Measurements from ENCODE around the gene LGALS3BP. TPM values are rescaled to one million over a fixed set of nuclear protein-coding genes. Genes with fewer than 3 reads are reported as not detected.

LGALS3BP gene
- total and polyA plus RNA-seq, 2 experiments from 2014 or later: 15.1 to 36.5 TPM

- H3K9me2 ChIP-seq (ENCODE audit: insufficient read depth): no peaks in the 10 kb centered on the region
- H2AFZ ChIP-seq: no peak overlapping the region
- H3K4me3 ChIP-seq: no peak overlapping the region
- no peaks in the 10 kb centered on the region for H3K4me1 ChIP-seq (ENCODE audit: insufficient read depth)
- Mint-ChIP-seq H3K27ac (no peak overlapping the region), H3K27me3 (ENCODE audit: insufficient read depth, low read depth, poor library complexity) (no peaks in the 10 kb centered on the region), H3K4me1 (peaks cover 8% of the 10 kb centered on the region), H3K9me3 (no peaks in the 10 kb centered on the region), H3K36me3 (ENCODE audit: low read depth) (no peaks in the 10 kb centered on the region), H3K4me3 (no peak overlapping the region)
- no peak overlapping the region for H3K4me2 ChIP-seq
- H3K27me3 ChIP-seq (ENCODE audit: insufficient read depth): no peaks in the 10 kb centered on the region
- no peaks in the 10 kb centered on the region for H3F3A ChIP-seq (replicated peaks; ENCODE audit: low read depth)
- no peak overlapping the region for H3K27ac ChIP-seq (ENCODE audit: low read depth)
- ATAC-seq: no peak
- H3K36me3 ChIP-seq (ENCODE audit: insufficient read depth): no peaks in the 10 kb centered on the region
- no peak for DNase-seq (ENCODE audit: low spot score)
- TF ChIP-seq CREB1 (CRISPR knock-in tag; IDR thresholded peaks at IDR 0.05; ENCODE audit: low read depth): no peak
- no peak for TF ChIP-seq EZH2 (IDR thresholded peaks at IDR 0.05; ENCODE audit: low read depth, unreplicated experiment)
- no peak for TF ChIP-seq POLR2AphosphoS5 (IDR thresholded peaks at IDR 0.05; ENCODE audit: low read depth)
- TF ChIP-seq, protein P1, sequence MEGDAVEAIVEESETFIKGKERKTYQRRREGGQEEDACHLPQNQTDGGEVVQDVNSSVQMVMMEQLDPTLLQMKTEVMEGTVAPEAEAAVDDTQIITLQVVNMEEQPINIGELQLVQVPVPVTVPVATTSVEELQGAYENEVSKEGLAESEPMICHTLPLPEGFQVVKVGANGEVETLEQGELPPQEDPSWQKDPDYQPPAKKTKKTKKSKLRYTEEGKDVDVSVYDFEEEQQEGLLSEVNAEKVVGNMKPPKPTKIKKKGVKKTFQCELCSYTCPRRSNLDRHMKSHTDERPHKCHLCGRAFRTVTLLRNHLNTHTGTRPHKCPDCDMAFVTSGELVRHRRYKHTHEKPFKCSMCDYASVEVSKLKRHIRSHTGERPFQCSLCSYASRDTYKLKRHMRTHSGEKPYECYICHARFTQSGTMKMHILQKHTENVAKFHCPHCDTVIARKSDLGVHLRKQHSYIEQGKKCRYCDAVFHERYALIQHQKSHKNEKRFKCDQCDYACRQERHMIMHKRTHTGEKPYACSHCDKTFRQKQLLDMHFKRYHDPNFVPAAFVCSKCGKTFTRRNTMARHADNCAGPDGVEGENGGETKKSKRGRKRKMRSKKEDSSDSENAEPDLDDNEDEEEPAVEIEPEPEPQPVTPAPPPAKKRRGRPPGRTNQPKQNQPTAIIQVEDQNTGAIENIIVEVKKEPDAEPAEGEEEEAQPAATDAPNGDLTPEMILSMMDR (conservative IDR thresholded peaks at IDR 0.05; ENCODE audit: low read depth in 2 of 2): no peak
- no peak for TF ChIP-seq EZH2phosphoT487 (IDR thresholded peaks at IDR 0.05; ENCODE audit: unreplicated experiment)
- no peaks in the 10 kb centered on the region for H4K20me1 ChIP-seq (replicated peaks; ENCODE audit: insufficient read depth)
- no peaks in the 10 kb centered on the region for H3K79me2 ChIP-seq (replicated peaks; ENCODE audit: insufficient read depth)
Observed at GRCh38 chr17:78980624-78980972, 875 bp upstream of the LGALS3BP start.

GRCh38 chr17:78977997-78978973 is 1.4 kb downstream of the LGALS3BP start:
- Mint-ChIP-seq H3K27me3 (ENCODE audit: insufficient read depth, low read depth, poor library complexity) (peaks cover 11% of the 10 kb centered on the region), H3K4me3 (no peak overlapping the region), H3K36me3 (ENCODE audit: low read depth) (peaks cover 6% of the 10 kb centered on the region; the same call in 2 of the 3 replicates), H3K4me1 (peaks cover 18% of the 10 kb centered on the region), H3K27ac (no peak overlapping the region), H3K9me3 (no peaks in the 10 kb centered on the region)
- no peaks in the 10 kb centered on the region for H3F3A ChIP-seq (replicated peaks; ENCODE audit: low read depth)
- H3K4me2 ChIP-seq: no peak overlapping the region
- H4K20me1 ChIP-seq (replicated peaks; ENCODE audit: insufficient read depth): no peaks in the 10 kb centered on the region
- ATAC-seq: no peak
- H3K4me1 ChIP-seq (ENCODE audit: insufficient read depth): no peaks in the 10 kb centered on the region
- no peak overlapping the region for H3K4me3 ChIP-seq
- H2AFZ ChIP-seq: no peak overlapping the region
- no peak for DNase-seq (ENCODE audit: low spot score)
- TF ChIP-seq, protein P1 (conservative IDR thresholded peaks at IDR 0.05; ENCODE audit: low read depth in 2 of 2): 0 out of 4 replicates have a peak, but pooled peaks of 1 of the 2 experiments have one; percentile 4
- TF ChIP-seq EZH2phosphoT487 (IDR thresholded peaks at IDR 0.05; ENCODE audit: unreplicated experiment): no peak
- H3K9me2 ChIP-seq (ENCODE audit: insufficient read depth): no peaks in the 10 kb centered on the region
- no peaks in the 10 kb centered on the region for H3K36me3 ChIP-seq (ENCODE audit: insufficient read depth)
- H3K27ac ChIP-seq (ENCODE audit: low read depth): no peak overlapping the region
- no peaks in the 10 kb centered on the region for H3K79me2 ChIP-seq (replicated peaks; ENCODE audit: insufficient read depth)
- H3K27me3 ChIP-seq (ENCODE audit: insufficient read depth): no peaks in the 10 kb centered on the region

Data from GM23338 (cell line).